ENCODE results near the gene AK8.

GRCh38 chr9:132885720-132886333 lies 7.7 kb upstream of the AK8 start:
- TF ChIP-seq, protein P1, sequence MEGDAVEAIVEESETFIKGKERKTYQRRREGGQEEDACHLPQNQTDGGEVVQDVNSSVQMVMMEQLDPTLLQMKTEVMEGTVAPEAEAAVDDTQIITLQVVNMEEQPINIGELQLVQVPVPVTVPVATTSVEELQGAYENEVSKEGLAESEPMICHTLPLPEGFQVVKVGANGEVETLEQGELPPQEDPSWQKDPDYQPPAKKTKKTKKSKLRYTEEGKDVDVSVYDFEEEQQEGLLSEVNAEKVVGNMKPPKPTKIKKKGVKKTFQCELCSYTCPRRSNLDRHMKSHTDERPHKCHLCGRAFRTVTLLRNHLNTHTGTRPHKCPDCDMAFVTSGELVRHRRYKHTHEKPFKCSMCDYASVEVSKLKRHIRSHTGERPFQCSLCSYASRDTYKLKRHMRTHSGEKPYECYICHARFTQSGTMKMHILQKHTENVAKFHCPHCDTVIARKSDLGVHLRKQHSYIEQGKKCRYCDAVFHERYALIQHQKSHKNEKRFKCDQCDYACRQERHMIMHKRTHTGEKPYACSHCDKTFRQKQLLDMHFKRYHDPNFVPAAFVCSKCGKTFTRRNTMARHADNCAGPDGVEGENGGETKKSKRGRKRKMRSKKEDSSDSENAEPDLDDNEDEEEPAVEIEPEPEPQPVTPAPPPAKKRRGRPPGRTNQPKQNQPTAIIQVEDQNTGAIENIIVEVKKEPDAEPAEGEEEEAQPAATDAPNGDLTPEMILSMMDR (IDR thresholded peaks at IDR 0.05; ENCODE audit: poor library complexity) = no peak
- TF ChIP-seq EZH2 (IDR thresholded peaks at IDR 0.05; ENCODE audit: borderline replicate concordance) (no peak), EZH2phosphoT487 (IDR thresholded peaks at IDR 0.05; ENCODE audit: low read depth, severe bottlenecking, unreplicated experiment) (no peak)
